ENCODE data around the gene ANG.

ANG gene

DNA sequence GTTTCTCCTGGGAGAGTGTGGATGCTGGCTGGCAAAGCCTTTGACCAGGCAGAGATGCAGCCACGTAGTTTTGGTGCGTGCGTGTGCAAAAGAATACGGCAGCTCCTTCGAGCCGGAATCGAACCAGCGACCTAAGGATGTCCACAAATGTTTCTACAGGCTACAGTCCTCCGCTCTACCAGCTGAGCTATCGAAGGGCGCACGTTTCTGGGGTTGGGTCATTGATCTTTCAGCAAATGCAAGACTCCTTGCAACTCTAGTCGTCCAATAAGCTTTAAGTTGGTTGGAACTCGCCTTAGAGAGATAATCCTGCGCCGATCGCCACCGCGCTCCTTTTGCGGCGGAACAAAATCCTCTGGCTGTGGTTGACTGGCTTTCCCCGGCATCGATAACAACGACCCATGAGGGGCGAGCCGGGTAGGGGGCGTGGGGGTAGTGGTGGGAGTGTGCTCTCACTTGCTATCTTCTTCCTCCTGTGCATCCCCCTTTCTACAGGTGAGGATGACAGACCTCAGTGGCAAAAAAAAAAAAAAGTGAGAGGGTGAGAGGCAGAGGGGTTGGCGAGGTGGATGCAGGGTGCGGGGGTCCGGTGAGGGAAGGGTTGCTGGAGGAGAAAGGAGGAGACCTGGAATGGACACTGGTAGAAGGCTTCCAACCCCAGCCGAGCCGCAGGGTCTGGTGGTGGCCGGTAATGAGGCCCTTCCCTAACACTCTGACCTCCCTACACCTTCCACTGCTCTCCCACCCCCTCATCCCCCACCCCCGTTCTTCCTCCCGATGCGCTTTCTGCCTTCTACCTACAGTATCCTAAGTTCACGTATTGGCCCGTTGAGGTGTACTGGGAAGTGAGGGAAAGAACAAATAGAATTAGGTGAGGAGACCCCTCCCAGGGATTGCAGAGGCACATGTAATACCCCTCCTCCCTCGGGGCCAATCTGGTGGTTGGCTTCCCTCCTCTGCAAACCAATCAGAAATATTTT lies 35.3 kb upstream of the ANG start:
- Histone ChIP-seq H3K9me3 (no peaks in the 10 kb centered on the region), H3K27me3 (peaks cover 100% of the 10 kb centered on the region), H3K4me3 (ENCODE audit: low read depth in 1 of 2, low read length in 1 of 2) (no peak overlapping the region), H3K36me3 (no peaks in the 10 kb centered on the region), H3K27ac (no peak overlapping the region), H3K4me1 (ENCODE audit: control insufficient read depth in 1 of 2, insufficient read depth in 1 of 2, low read depth in 1 of 2, low read length in 1 of 2) (no peaks in the 10 kb centered on the region)
- TF ChIP-seq, protein P1, sequence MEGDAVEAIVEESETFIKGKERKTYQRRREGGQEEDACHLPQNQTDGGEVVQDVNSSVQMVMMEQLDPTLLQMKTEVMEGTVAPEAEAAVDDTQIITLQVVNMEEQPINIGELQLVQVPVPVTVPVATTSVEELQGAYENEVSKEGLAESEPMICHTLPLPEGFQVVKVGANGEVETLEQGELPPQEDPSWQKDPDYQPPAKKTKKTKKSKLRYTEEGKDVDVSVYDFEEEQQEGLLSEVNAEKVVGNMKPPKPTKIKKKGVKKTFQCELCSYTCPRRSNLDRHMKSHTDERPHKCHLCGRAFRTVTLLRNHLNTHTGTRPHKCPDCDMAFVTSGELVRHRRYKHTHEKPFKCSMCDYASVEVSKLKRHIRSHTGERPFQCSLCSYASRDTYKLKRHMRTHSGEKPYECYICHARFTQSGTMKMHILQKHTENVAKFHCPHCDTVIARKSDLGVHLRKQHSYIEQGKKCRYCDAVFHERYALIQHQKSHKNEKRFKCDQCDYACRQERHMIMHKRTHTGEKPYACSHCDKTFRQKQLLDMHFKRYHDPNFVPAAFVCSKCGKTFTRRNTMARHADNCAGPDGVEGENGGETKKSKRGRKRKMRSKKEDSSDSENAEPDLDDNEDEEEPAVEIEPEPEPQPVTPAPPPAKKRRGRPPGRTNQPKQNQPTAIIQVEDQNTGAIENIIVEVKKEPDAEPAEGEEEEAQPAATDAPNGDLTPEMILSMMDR (IDR thresholded peaks at IDR 0.05): no peak

DNA sequence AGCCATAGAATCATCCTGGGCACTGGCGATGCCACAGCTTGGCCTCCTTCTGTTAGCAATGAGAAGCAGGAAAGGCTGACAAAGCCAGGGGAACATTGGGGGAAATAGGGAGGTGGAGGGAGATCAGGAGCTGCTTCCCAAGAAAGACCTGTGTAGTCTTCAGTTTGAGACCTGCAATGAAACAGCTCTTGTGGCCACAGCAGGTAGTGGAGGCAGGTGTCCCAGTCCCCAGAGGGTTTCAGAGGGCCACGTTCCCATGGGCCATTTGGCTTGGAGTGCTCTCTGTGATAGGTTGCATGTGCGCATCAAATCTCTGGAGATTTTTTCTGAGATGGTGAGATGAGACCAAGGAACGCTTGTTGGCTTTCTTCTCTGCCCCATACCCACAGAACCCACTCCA lies 32.7 kb upstream of the ANG start:
- H3K4me1 ChIP-seq (ENCODE audit: control insufficient read depth in 1 of 2, insufficient read depth in 1 of 2, low read depth in 1 of 2, low read length in 1 of 2): no peaks in the 10 kb centered on the region
- H3K27me3 ChIP-seq: peaks cover 98% of the 10 kb centered on the region
- H3K36me3 ChIP-seq: no peaks in the 10 kb centered on the region
- TF ChIP-seq, protein P1 (IDR thresholded peaks at IDR 0.05): no peak
- no peaks in the 10 kb centered on the region for H3K9me3 ChIP-seq
- no peak overlapping the region for H3K27ac ChIP-seq
- no peak overlapping the region for H3K4me3 ChIP-seq (ENCODE audit: low read depth in 1 of 2, low read length in 1 of 2)

DNA sequence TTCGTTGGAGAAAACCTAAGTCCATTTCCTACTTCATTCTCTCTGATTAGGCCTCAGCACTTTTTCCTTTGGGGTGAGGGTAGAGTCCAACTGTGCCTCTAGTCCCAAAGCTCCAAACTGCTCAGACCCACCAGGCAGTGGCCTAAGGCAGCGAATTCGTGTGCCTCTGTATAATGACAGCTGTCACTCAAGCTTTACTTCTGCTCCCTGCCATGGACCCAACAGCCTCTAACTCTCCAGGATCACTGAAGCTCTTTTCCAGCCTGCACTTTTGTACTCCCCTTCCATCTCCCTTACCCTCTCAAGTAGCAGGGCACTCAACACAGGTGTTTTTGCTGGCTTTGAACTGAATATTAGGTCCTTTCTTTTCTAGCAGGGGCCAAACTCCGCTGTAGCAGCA lies 32.3 kb upstream of the ANG start:
- no peaks in the 10 kb centered on the region for H3K9me3 ChIP-seq
- H3K27me3 ChIP-seq: peaks cover 98% of the 10 kb centered on the region
- H3K36me3 ChIP-seq: no peaks in the 10 kb centered on the region
- TF ChIP-seq, protein P1 (IDR thresholded peaks at IDR 0.05): no peak
- no peak overlapping the region for H3K27ac ChIP-seq
- no peak overlapping the region for H3K4me3 ChIP-seq (ENCODE audit: low read depth in 1 of 2, low read length in 1 of 2)
- no peaks in the 10 kb centered on the region for H3K4me1 ChIP-seq (ENCODE audit: control insufficient read depth in 1 of 2, insufficient read depth in 1 of 2, low read depth in 1 of 2, low read length in 1 of 2)

DNA sequence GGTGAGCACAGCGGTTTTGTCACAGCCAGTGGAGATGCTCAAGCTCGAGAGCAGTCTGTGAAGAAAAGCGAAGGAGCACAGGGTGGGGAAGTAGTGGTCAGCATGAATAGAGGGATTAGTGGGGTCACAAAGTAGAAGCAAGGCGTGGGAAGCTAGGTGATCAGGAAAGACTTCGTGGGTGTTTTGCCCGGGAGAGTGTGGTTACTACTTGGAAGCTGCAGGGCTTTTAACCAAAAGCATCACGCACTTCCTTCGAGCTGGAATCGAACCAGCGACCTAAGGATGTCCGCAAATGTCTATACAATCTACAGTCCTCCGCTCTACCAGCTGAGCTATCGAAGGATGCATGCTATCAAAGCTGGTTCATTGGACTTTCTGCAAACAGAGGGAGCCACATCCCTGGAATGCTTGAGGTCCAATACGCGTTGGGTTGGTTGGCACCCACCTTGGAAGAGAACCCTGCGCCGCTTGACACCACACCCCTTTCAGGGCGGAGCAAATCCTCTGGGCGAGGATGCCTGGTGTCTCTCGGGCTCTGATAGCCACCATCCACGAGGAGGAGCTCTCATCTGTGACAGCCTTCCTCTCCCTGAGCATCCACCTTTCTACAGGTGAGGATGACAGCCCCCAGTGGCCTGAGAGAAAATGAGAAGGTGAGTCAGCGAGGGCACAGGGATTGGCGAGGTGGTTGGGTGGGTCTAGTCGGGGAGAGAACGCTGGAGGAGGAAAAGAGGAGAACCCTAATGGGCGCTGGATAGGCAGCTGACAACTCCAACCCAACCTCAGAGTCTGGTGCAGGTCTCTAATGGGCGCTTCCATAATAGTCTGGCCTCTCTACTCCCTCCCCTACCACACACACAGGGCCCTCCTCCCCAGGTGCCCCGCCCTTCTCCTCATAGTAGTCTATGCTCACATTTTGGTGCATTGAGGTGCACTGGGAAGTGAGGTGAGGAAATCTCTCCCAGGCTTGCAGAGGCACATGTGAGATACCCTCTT lies 31.1 kb upstream of the ANG start:
- TF ChIP-seq, protein P1 (IDR thresholded peaks at IDR 0.05): no peak
- Histone ChIP-seq H3K27me3 (peaks cover 98% of the 10 kb centered on the region), H3K4me1 (ENCODE audit: control insufficient read depth in 1 of 2, insufficient read depth in 1 of 2, low read depth in 1 of 2, low read length in 1 of 2) (no peaks in the 10 kb centered on the region), H3K4me3 (ENCODE audit: low read depth in 1 of 2, low read length in 1 of 2) (no peak overlapping the region), H3K27ac (no peak overlapping the region), H3K36me3 (no peaks in the 10 kb centered on the region), H3K9me3 (no peaks in the 10 kb centered on the region)

DNA sequence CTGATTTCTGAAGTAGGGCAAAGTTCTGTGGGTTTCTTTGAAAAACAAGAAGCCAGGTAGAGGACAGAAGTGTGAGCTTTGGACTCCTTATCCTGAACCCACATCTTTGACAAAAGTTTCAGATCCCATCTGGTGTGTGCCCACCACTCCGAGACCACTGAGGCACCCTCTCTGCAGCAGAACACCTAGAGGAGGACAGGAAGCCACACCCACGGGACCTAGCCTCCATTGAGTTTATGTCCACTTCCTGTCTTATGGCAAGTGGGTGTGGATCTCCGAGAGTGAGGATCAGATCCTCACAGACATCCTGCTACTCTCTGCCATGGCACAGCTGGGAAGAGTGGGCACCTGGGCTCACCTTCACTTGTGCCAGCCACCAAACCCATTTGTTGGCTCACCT lies 30.3 kb upstream of the ANG start:
- no peaks in the 10 kb centered on the region for H3K9me3 ChIP-seq
- H3K4me3 ChIP-seq (ENCODE audit: low read depth in 1 of 2, low read length in 1 of 2): no peak overlapping the region
- H3K36me3 ChIP-seq: no peaks in the 10 kb centered on the region
- no peak overlapping the region for H3K27ac ChIP-seq
- peaks cover 5 to 6% of the 10 kb centered on the region in 2 experiments for H3K4me1 ChIP-seq (ENCODE audit: control insufficient read depth in 1 of 2, insufficient read depth in 1 of 2, low read depth in 1 of 2, low read length in 1 of 2)
- TF ChIP-seq, protein P1 (IDR thresholded peaks at IDR 0.05): no peak
- peaks cover 98% of the 10 kb centered on the region for H3K27me3 ChIP-seq
